Sigmoid colon (tissue), 7 donors: ENCODE measurements around the gene RAB6D. TPM values are rescaled to one million over a fixed set of nuclear protein-coding genes. Genes with fewer than 3 reads are reported as not detected.
"Not testable (repeated sequence)": the region's sequence is repeated elsewhere in the genome, so short reads cannot be mapped to it uniquely, and the experiment has no call there.

Experiments
- DNase-seq: peaks from one replicate; pipeline ENCODE4 v3.0.0-alpha.2; 2019
- H3K27ac ChIP-seq, 4 donors: fragments of 200-600 bp; sonication (generic); one replicate each; pipeline ENCODE4 v1.5.1; 2016 to 2019; ENCODE audit warnings: mild to moderate bottlenecking in 1 of 4
- H3K27me3 ChIP-seq, 3 donors: fragments of 200-600 bp; sonication (generic); one replicate each; pipeline ENCODE4 v1.5.1; 2019; ENCODE audit warnings: mild to moderate bottlenecking in 1 of 3
- H3K36me3 ChIP-seq, 4 donors: fragments of 200-600 bp; sonication (generic); one replicate each; pipeline ENCODE4 v1.5.1; 2016 to 2019
- H3K4me1 ChIP-seq, 4 donors: fragments of 200-600 bp; sonication (generic); one replicate each; pipeline ENCODE4 v1.5.1; 2017 to 2019
- H3K4me3 ChIP-seq, 4 donors: fragments of 200-600 bp; sonication (generic); one replicate each; pipeline ENCODE4 v1.5.1; 2017 to 2019; ENCODE audit warnings: mild to moderate bottlenecking in 2 of 4, moderate library complexity in 1 of 4
- H3K9me3 ChIP-seq, 4 donors: fragments of 200-600 bp in 3 of 4; sonication (generic) in 3 of 4; one replicate each; pipeline versions ENCODE4 v1.5.1 to v1.6.1; 2013 to 2019
- CTCF ChIP-seq, 4 experiments: fragments of 450-650 bp in 3 of 4; fragments of 200-600 bp in 1 of 4; IDR thresholded peaks; one replicate each; pipeline ENCODE4 v1.5.1; 2016 to 2019; ENCODE audit warnings: antibody characterized with exemption in 4 of 4, mild to moderate bottlenecking in 3 of 4, moderate library complexity in 2 of 4
- EP300 ChIP-seq, 4 donors: sonication (generic); formaldehyde crosslinking; IDR thresholded peaks; one replicate each; pipeline ENCODE4 v1.6.1; 2017; ENCODE audit warnings: antibody characterized with exemption in 4 of 4
- POLR2A ChIP-seq, 2 donors: fragments of 450-650 bp; IDR thresholded peaks; one replicate each; pipeline ENCODE4 v1.6.1; 2016; ENCODE audit warnings: antibody characterized with exemption in 2 of 2, mild to moderate bottlenecking in 2 of 2, moderate library complexity in 2 of 2
- POLR2AphosphoS5 ChIP-seq, 4 donors: sonication (generic); formaldehyde crosslinking; IDR thresholded peaks; one replicate each; pipeline ENCODE4 v1.6.1; 2017; ENCODE audit warnings: antibody characterized with exemption in 4 of 4
- WGBS, 2 donors: extraction: QIAGEN DNeasy Blood & Tissue Kit; methylation state at CpG; one replicate each; pipeline ENCODE4 v1.1.7; 2013; 5-methylcytosine and 5-hydroxymethylcytosine counted together
- intact Hi-C: fragments of 100-400 bp; cut with DNase I; formaldehyde crosslinking; loops from one replicate; pipeline ENCODE4 v1.15.1; 2023
- polyA plus RNA-seq, 3 donors: library from polyadenylated mRNA; stranded (reverse); fragments of 200-250 nt; gene quantifications; one replicate each; pipeline ENCODE4 v1.2.3, GENCODE V29; 2013
- total RNA-seq, 4 donors: library from RNA; depleted of rRNA; stranded (reverse); fragments of >200 nt; gene quantifications; one replicate each; pipeline ENCODE4 v1.1.0, GENCODE V29; 2016
- donor health status: healthy with polysubstance abuse.
- donor health status: Bipolar disorder and iron deficiency.
- donor health status: healthy.

Gene RAB6D
- total and polyA plus RNA-seq, 7 donors = 0.63 to 1.2 (median 1.2) TPM; not detected in 4

- TF ChIP-seq CTCF (IDR thresholded peaks at IDR 0.05) (no peak), POLR2AphosphoS5 (IDR thresholded peaks at IDR 0.05) (no peak)
- intact Hi-C loops = no loop called here
- no peak for DNase-seq
- Histone ChIP-seq H3K9me3 (no peaks in the 10 kb centered on the region), H3K4me3 (no peak overlapping the region), H3K27ac (no peak overlapping the region), H3K36me3 (no peaks in the 10 kb centered on the region), H3K27me3 (peaks cover 0 to 30% (median 20%) of the 10 kb centered on the region in 3 donors), H3K4me1 (no peaks in the 10 kb centered on the region)
- WGBS, 2 donors = 94 to 95% methylated on average over 6 of the region's 6 CpGs
Measured at GRCh38 chr2:131369954-131370353, 6.0 kb upstream of the RAB6D start.

DNA sequence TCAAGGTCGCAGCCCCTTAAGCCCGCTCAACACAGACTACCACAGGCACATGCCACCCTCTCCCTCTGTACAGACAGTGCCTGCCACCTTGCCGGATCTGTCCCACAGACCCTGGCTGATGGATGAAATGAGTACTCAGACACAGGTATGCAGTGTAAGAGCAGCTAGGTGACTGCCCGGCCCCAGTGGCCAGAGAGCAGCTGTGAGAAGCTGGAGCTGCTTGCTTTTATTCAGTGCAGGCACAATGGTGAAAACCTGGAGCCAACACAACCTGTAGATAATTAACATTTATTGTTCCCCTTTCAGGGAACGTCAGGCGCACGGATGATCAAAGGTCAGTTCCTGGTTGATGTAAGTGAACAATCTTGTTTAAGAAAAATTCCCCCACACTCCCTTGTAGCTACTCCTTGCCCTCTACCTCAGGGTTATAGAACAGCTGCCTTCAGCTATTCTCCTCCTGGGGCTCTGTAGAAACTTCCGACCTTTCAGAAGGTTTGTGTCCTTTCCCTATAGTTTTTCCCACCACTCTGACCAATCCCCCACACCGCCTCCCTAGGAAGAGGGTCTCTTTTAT, 4.6 kb upstream of the RAB6D start:
- H3K9me3 ChIP-seq, H3K4me1 ChIP-seq, intact Hi-C loops, H3K27ac ChIP-seq, H3K36me3 ChIP-seq, H3K4me3 ChIP-seq, DNase-seq: not testable (repeated sequence)
- H3K27me3 ChIP-seq = peaks cover 0 to 44% (median 23%) of the 10 kb centered on the region in 3 donors
- 55 to 70% methylated on average over 8 of the region's 9 CpGs for WGBS, 2 donors

GRCh38 chr2:131367352-131367751, 3.4 kb upstream of the RAB6D start:
- intact Hi-C loops = no loop called here
- Histone ChIP-seq H3K27ac (no peak overlapping the region), H3K27me3 (peaks cover 0 to 44% (median 23%) of the 10 kb centered on the region in 3 donors), H3K4me1 (no peaks in the 10 kb centered on the region), H3K4me3 (no peak overlapping the region), H3K36me3 (no peaks in the 10 kb centered on the region), H3K9me3 (no peaks in the 10 kb centered on the region)
- WGBS, 2 donors = 88 to 97% methylated on average over 7 of the region's 7 CpGs
- no peak for DNase-seq
- no peak for TF ChIP-seq POLR2AphosphoS5 (IDR thresholded peaks at IDR 0.05)
- no peak for TF ChIP-seq EP300 (IDR thresholded peaks at IDR 0.05)
- no peak for TF ChIP-seq CTCF (IDR thresholded peaks at IDR 0.05)
- no peak for TF ChIP-seq POLR2A (IDR thresholded peaks at IDR 0.05)

DNA sequence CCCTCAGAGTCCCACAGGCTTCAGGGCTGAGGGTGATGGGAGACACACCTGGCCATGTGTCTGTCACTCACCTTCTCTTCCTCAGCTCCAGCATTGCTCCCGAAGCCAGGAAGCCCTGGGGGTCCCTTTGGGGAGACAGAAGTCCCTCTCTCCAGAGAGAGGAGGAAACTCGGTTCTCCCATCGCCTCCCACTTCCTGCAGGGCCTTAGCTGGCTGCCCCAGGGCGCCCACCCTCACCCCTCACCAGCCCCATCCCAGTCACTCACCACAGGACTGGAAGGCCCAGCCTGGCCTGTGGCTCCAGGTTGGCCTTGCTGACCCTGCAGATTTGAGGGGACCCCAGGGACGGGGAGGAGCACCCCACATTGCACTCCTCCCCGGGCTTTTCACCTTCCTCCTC, 2.7 kb upstream of the RAB6D start:
- no peaks in the 10 kb centered on the region for H3K4me1 ChIP-seq
- intact Hi-C loops = no loop called here
- H3K36me3 ChIP-seq = no peaks in the 10 kb centered on the region
- TF ChIP-seq POLR2A (IDR thresholded peaks at IDR 0.05) (no peak), EP300 (IDR thresholded peaks at IDR 0.05) (no peak), POLR2AphosphoS5 (IDR thresholded peaks at IDR 0.05) (no peak), CTCF (IDR thresholded peaks at IDR 0.05) (no peak)
- DNase-seq = no peak
- WGBS, 2 donors = 81 to 90% methylated on average over 6 of the region's 6 CpGs
- H3K9me3 ChIP-seq = no peaks in the 10 kb centered on the region
- H3K27me3 ChIP-seq = peaks cover 0 to 52% (median 29%) of the 10 kb centered on the region in 3 donors
- H3K27ac ChIP-seq = no peak overlapping the region
- no peak overlapping the region for H3K4me3 ChIP-seq

DNA sequence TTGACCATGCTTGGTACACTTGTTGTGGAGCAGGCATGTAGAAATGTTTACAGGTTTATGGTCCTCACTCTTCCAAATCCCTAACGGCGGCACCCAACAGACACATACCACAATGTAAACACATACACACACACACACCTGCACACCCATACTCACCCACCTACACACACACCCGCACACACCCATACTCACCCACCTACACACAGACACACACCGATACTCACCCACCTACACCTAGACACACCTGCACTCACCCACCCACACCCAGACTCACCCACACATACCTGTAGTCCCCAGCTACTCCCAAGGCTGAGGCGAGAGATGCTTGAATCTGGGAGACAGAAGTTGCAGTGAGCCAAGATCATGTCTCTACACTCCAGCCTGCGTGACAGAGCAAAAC, 1.5 kb upstream of the RAB6D start:
- 86 to 90% methylated on average over 6 of the region's 6 CpGs for WGBS, 2 donors
- intact Hi-C loops = no loop called here
- H3K27ac ChIP-seq = no peak overlapping the region
- H3K4me1 ChIP-seq = no peaks in the 10 kb centered on the region
- no peak for DNase-seq
- H3K9me3 ChIP-seq = no peaks in the 10 kb centered on the region
- peaks cover 0 to 61% (median 30%) of the 10 kb centered on the region in 3 donors for H3K27me3 ChIP-seq
- no peaks in the 10 kb centered on the region for H3K36me3 ChIP-seq
- no peak overlapping the region for H3K4me3 ChIP-seq
- TF ChIP-seq POLR2A (IDR thresholded peaks at IDR 0.05) (no peak), POLR2AphosphoS5 (IDR thresholded peaks at IDR 0.05) (no peak), EP300 (IDR thresholded peaks at IDR 0.05) (no peak), CTCF (IDR thresholded peaks at IDR 0.05) (no peak)

GRCh38 chr2:131363213-131363612, 755 bp downstream of the RAB6D start:
- DNase-seq, H3K4me1 ChIP-seq, H3K36me3 ChIP-seq, H3K4me3 ChIP-seq, H3K9me3 ChIP-seq, H3K27ac ChIP-seq, intact Hi-C loops: not testable (repeated sequence)
- peaks cover 0 to 61% (median 30%) of the 10 kb centered on the region in 3 donors for H3K27me3 ChIP-seq
- 1% methylated on average over 3 of the region's 12 CpGs for WGBS, 2 donors

DNA sequence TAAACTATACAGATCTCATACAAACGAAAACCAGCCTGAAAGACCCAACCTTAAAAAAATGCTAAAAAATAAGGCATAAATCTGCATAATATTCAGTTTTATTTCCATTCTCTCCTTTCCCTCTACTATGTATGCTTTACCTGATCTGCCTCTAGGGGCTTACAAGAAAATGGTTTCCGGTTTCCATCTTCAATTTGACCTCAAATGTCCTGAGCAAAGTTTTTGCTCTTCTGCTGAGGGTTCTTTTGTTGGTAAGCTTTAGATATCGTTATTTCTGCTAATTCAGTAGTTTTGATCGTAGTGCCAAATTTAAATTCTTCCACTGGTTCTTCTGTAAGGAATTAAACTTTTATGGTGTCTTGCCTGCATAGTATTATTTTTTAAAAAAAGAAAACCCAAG, 2.2 kb downstream of the RAB6D start:
- peaks cover 0 to 48% (median 24%) of the 10 kb centered on the region in 3 donors for H3K27me3 ChIP-seq
- H3K4me1 ChIP-seq, H3K36me3 ChIP-seq, DNase-seq, H3K27ac ChIP-seq, H3K4me3 ChIP-seq, intact Hi-C loops, H3K9me3 ChIP-seq: not testable (repeated sequence)
- WGBS, 2 donors = 76 to 83% methylated on average over 4 of the region's 4 CpGs

DNA sequence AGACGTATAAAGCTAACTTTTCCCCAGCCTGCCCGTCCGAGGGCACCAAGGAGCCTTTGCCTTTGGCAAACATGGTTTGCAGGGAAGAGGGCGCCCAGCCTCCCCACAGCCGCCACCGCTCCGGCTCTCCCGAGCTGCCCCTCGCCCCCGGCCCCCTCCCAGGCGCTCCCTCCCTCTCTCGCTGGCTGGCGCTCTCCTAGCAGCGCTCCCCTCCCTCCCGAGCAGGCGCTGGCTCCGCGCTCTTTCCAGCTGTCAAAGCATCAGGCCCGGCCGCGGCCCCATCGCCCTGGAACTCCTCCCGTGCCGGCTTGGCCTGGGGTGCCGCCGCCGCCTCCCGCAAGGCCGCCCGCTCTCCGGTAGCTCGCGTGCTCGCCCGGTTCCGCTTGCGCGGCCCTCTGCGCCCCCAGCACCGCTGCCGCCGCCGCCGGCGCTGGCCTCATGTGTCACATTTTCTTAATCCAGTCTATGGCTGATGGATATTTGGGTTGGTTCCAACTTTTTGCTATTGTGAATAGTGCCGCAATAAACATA, 10.7 kb downstream of the RAB6D start:
- H3K36me3 ChIP-seq, H3K27ac ChIP-seq, H3K4me3 ChIP-seq, H3K4me1 ChIP-seq, intact Hi-C loops, H3K9me3 ChIP-seq, DNase-seq: not testable (repeated sequence)
- 9 to 11% methylated on average over 22 to 26 of the region's 46 CpGs for WGBS, 2 donors
- H3K27me3 ChIP-seq = peaks cover 0 to 11% (median 2%) of the 10 kb centered on the region in 3 donors
